Brain pericyte (primary cell): ENCODE measurements around the gene ACOT9.
"Not testable (repeated sequence)": the region's sequence is repeated elsewhere in the genome, so short reads cannot be mapped to it uniquely, and the experiment has no call there.

Experiments used
- DNase-seq: peaks from one replicate; pipeline ENCODE4 v3.0.0-alpha.2; 2012; ENCODE audit warnings: low read depth, low spot score

Gene ACOT9

GRCh38 chrX:23742697-23743622 is at the start of gene ACOT9:
TSS of gene ACOT9 (minus strand) at chrX:23743276. CDS start at chrX:23743144, 132 bp downstream.
- DNase-seq = peak; percentile 79

- no peak for DNase-seq
These were observed 47.0 kb upstream of the ACOT9 start for GRCh38 chrX:23790155-23790497.

- no peak for DNase-seq
These were observed 46.5 kb upstream of the ACOT9 start for GRCh38 chrX:23789386-23790154.

- no peak for DNase-seq
These were observed 45.9 kb upstream of the ACOT9 start for GRCh38 chrX:23788946-23789345.

GRCh38 chrX:23788521-23788920 is 45.4 kb upstream of the ACOT9 start:
- DNase-seq = no peak

GRCh38 chrX:23787745-23788118 is 44.7 kb upstream of the ACOT9 start:
- DNase-seq = no peak

- no peak for DNase-seq
These were observed 43.3 kb upstream of the ACOT9 start for GRCh38 chrX:23786268-23786815.

GRCh38 chrX:23785580-23785979 is 42.5 kb upstream of the ACOT9 start:
- no peak for DNase-seq

- no peak for DNase-seq
These were observed 41.6 kb upstream of the ACOT9 start for GRCh38 chrX:23784470-23785331.

- no peak for DNase-seq
These were observed 40.8 kb upstream of the ACOT9 start for GRCh38 chrX:23783589-23784469.

- DNase-seq = peak; percentile 72
These were observed 40.0 kb upstream of the ACOT9 start, which contains the start of gene SAT1 for GRCh38 chrX:23782863-23783588. TSS of gene SAT1 (plus strand) at chrX:23783173. CDS start at chrX:23783352, 179 bp downstream.

- DNase-seq = no peak
These were observed 39.4 kb upstream of the ACOT9 start for GRCh38 chrX:23782455-23782854.

- DNase-seq = no peak
These were observed 35.9 kb upstream of the ACOT9 start for GRCh38 chrX:23779025-23779424.

GRCh38 chrX:23776363-23776762 is 33.3 kb upstream of the ACOT9 start:
- no peak for DNase-seq

- no peak for DNase-seq
These were observed 30.6 kb upstream of the ACOT9 start for GRCh38 chrX:23773601-23774175.

- DNase-seq = not testable (repeated sequence)
These were observed 28.0 kb upstream of the ACOT9 start for GRCh38 chrX:23771086-23771485.

- DNase-seq = no peak
These were observed 27.1 kb upstream of the ACOT9 start for GRCh38 chrX:23770142-23770541.

- no peak for DNase-seq
These were observed 23.8 kb upstream of the ACOT9 start for GRCh38 chrX:23766650-23767551.
